K562 (cell line): Measurements from ENCODE around the gene HOXA7. TPM values are rescaled to one million over a fixed set of nuclear protein-coding genes. Genes with fewer than 3 reads are reported as not detected.

Experiments used
- ATAC-seq: fragments of 200-7000 bp; cut with Tn5 transposase; 3 replicates; pipeline ENCODE4 v1.9.1; 2020; ENCODE audit warnings: moderate library complexity
- BruUV-seq: library from RNA; stranded (reverse); fragments of 400-500 nt; replicated peaks from 2 replicates; lab custom pipeline; 2021; lab: Mats Ljungman, UMichigan
- CTCF ChIA-PET: fragments of 300-600 bp; formaldehyde crosslinking; extraction: SDS; loops from one replicate; lab custom pipeline; 2021; ENCODE audit warnings: low intra/inter-chr PET ratio; lab: Yijun Ruan, JAX
- POLR2A ChIA-PET: fragments of 300-600, 350-650 bp; sonication (Branson Sonifier 250); formaldehyde crosslinking; extraction: SDS; loops from one replicate; lab custom pipeline; 2021; ENCODE audit warnings: antibody characterized with exemption, inconsistent platforms; lab: Yijun Ruan, JAX
- DNase-seq, 4 experiments: peaks; one replicate each; pipeline versions ENCODE4 v3.0.0 to v3.0.0-alpha.2; 2011 to 2018; ENCODE audit warnings: low spot score in 3 of 4, mixed read lengths in 3 of 4; ENCODE audit errors: extremely low read depth in 1 of 4
- FAIRE-seq: peaks from 2 replicates; lab custom pipeline; 2011; peaks lifted over from hg19 to GRCh38; lab: Jason Lieb, UNC
- H2AFZ ChIP-seq: 2 replicates; pipeline ENCODE4 v1.6.0; 2011; ENCODE audit warnings: low read depth, low read length, control low read depth, inconsistent platforms
- H3K27ac ChIP-seq: fragments of 200-600 bp; 3 replicates; pipeline ENCODE4 v1.8.0; 2011; ENCODE audit warnings: low read depth, mild to moderate bottlenecking, control low read depth, inconsistent platforms, low read length, moderate library complexity, mixed read lengths; ENCODE audit errors: extremely low read depth
- H3K27me3 ChIP-seq, 2 experiments: fragments of 300-600 bp in 1 of 2; 2 replicates in 1 of 2; 3 replicates in 1 of 2; pipeline versions ENCODE4 v1.6.0 to v1.8.0; 2011; ENCODE audit warnings: inconsistent platforms in 2 of 2, low read length in 2 of 2, mild to moderate bottlenecking in 1 of 2, mixed read lengths in 1 of 2, moderate library complexity in 1 of 2; ENCODE audit not compliant: control insufficient read depth in 2 of 2, insufficient read depth in 2 of 2
- H3K36me3 ChIP-seq: fragments of 300-600 bp; 3 replicates; pipeline ENCODE4 v1.8.0; 2011; ENCODE audit warnings: mild to moderate bottlenecking, low read length, inconsistent platforms; ENCODE audit not compliant: control insufficient read depth, insufficient read depth
- H3K4me1 ChIP-seq, 2 experiments: fragments of 200-600 bp in 1 of 2; replicated peaks in 1 of 2; 2 replicates in 1 of 2; 3 replicates in 1 of 2; pipeline versions ENCODE4 v1.5.1 to v1.8.0; 2011; ENCODE audit warnings: inconsistent platforms in 2 of 2, low read length in 2 of 2, mild to moderate bottlenecking in 1 of 2, mixed read lengths in 1 of 2, moderate library complexity in 1 of 2; ENCODE audit not compliant: control insufficient read depth in 2 of 2, insufficient read depth in 2 of 2
- H3K4me2 ChIP-seq: 2 replicates; pipeline ENCODE4 v1.6.1; 2011; ENCODE audit warnings: low read length, control low read depth, inconsistent platforms, mixed read lengths; ENCODE audit not compliant: insufficient read depth
- H3K4me3 ChIP-seq: fragments of 200-600 bp; sonication (generic), shearing (Covaris generic); 2 replicates; pipeline ENCODE4 v1.5.1; 2016; ENCODE audit warnings: control low read depth, inconsistent platforms
- H3K79me2 ChIP-seq: fragments of 200-600 bp; 3 replicates; pipeline ENCODE4 v1.8.0; 2011; ENCODE audit warnings: low read length, inconsistent platforms; ENCODE audit not compliant: control insufficient read depth, insufficient read depth
- H3K9ac ChIP-seq, 2 experiments: 2 replicates each; pipeline versions ENCODE4 v1.6.0 to v1.6.1; 2011; ENCODE audit warnings: low read depth in 2 of 2, low read length in 2 of 2, control low read depth in 1 of 2, inconsistent platforms in 1 of 2, mild to moderate bottlenecking in 1 of 2, mixed read lengths in 1 of 2; ENCODE audit not compliant: insufficient read depth in 1 of 2
- H3K9me1 ChIP-seq: one replicate; pipeline ENCODE4 v1.6.0; 2011; ENCODE audit warnings: inconsistent platforms, mild to moderate bottlenecking, low read length, moderate library complexity; ENCODE audit not compliant: control insufficient read depth, insufficient read depth
- H3K9me3 ChIP-seq: replicated peaks from 2 replicates; pipeline ENCODE4 v1.5.1; 2011; ENCODE audit warnings: low read depth, low read length, inconsistent platforms; ENCODE audit not compliant: control insufficient read depth, insufficient read depth
- H4K20me1 ChIP-seq: replicated peaks from 2 replicates; pipeline ENCODE4 v1.6.1; 2011; ENCODE audit warnings: low read length, inconsistent platforms, mixed read lengths; ENCODE audit not compliant: control insufficient read depth, insufficient read depth
- DIDO1 ChIP-seq: fragments of 450-650 bp; IDR thresholded peaks from 2 replicates; pipeline ENCODE4 v1.6.1; 2016; ENCODE audit warnings: low read depth, missing biosample characterization, missing genetic modification characterization
- ESRRB ChIP-seq: fragments of 250-450 bp; sonication (Bioruptor Pico); IDR thresholded peaks from 2 replicates; pipeline ENCODE4 v1.5.0; 2020; ENCODE audit warnings: mild to moderate bottlenecking, moderate library complexity, borderline replicate concordance
- FIP1L1 ChIP-seq: fragments of 200-400 bp; formaldehyde crosslinking; IDR thresholded peaks from 2 replicates; pipeline ENCODE4 v1.6.1; 2018; ENCODE audit warnings: mild to moderate bottlenecking, low read depth, low read length; ENCODE audit not compliant: poor library complexity, severe bottlenecking
- IFI16 ChIP-seq: fragments of 250-450 bp; sonication (Bioruptor Pico); IDR thresholded peaks from 2 replicates; pipeline ENCODE4 v2.1.2; 2022; ENCODE audit warnings: mild to moderate bottlenecking, inconsistent platforms
- KLF10 ChIP-seq: fragments of 250-450 bp; sonication (Bioruptor Pico); IDR thresholded peaks from 2 replicates; pipeline ENCODE4 v1.6.1; 2021; ENCODE audit warnings: matching md5 sums
- MIER1 ChIP-seq: fragments of 450-650 bp; IDR thresholded peaks from 2 replicates; pipeline ENCODE4 v1.6.1; 2016; ENCODE audit warnings: antibody characterized with exemption, mild to moderate bottlenecking, low read depth
- MXI1 ChIP-seq: IDR thresholded peaks from 2 replicates; pipeline ENCODE4 v1.6.1; 2011; ENCODE audit warnings: low read depth, mild to moderate bottlenecking, improper control_type of control experiment, low read length
- POLR2A ChIP-seq: fragments of 450-650 bp; conservative IDR thresholded peaks from 2 replicates; pipeline ENCODE4 v1.6.1; 2016
- SMC3 ChIP-seq: conservative IDR thresholded peaks from 2 replicates; pipeline ENCODE4 v1.6.1; 2011; ENCODE audit warnings: low read depth, low read length, improper control_type of control experiment; ENCODE audit not compliant: insufficient read depth
- ZNF707 ChIP-seq: fragments of 250-450 bp; sonication (Bioruptor Pico); conservative IDR thresholded peaks from 2 replicates; pipeline ENCODE4 v1.8.0; 2022; ENCODE audit warnings: inconsistent platforms, mild to moderate bottlenecking, moderate library complexity
- WGBS: fragments of 100-300 bp; shearing (Covaris generic); methylation state at CpG from one replicate; pipeline ENCODE4 v1.1.6; 2016; ENCODE audit warnings: low coverage, mixed read lengths; ENCODE audit not compliant: insufficient coverage; ENCODE audit errors: missing lambda C conversion rate; 5-methylcytosine and 5-hydroxymethylcytosine counted together
- in situ Hi-C: fragments of 300-500 bp; cut with MboI; formaldehyde crosslinking; loops from 4 replicates; pipeline ENCODE4 v1.15.0; 2018; ENCODE audit warnings: inconsistent platforms, mixed read lengths
- intact Hi-C: fragments of 100-400 bp; cut with micrococcal nuclease; formaldehyde crosslinking; loops from 2 replicates; pipeline ENCODE4 v1.14.2; 2022
- polyA plus RNA-seq, 8 experiments: library from polyadenylated mRNA; depleted of rRNA in 4 of 8; stranded (reverse) in 5 of 8; unstranded in 3 of 8; fragments of >200 nt; fragmentation: Nextera tagmentation in 2 of 8; fragmentation: Illumina TruSeq in 1 of 8; extraction: Ambion mirVana in 2 of 8; extraction: Trizol in 1 of 8; gene quantifications; 2 replicates each; pipeline versions ENCODE4 v1.2.1 to v1.2.3, GENCODE V29; 2011 to 2014; ENCODE audit warnings: inconsistent platforms in 1 of 8, missing spikeins in 1 of 8
- total RNA-seq, 7 experiments: library from RNA; depleted of rRNA in 6 of 7; stranded (reverse); fragments of >200 nt in 6 of 7; fragmentation: Illumina TruSeq in 2 of 7; extraction: Trizol in 2 of 7; gene quantifications; 2 replicates each; pipeline versions ENCODE4 v1.2.1 to v1.2.3, GENCODE V29; 2011 to 2021; ENCODE audit warnings: low replicate concordance in 1 of 7
- TF ChIP-seq, protein P1 (sequence below): fragments of 450-650 bp; formaldehyde crosslinking; IDR thresholded peaks from 2 replicates; pipeline ENCODE4 v1.4.0; 2022; ENCODE audit warnings: mild to moderate bottlenecking, moderate library complexity
- TF ChIP-seq, protein P2 (sequence below): fragments of 450-650 bp; IDR thresholded peaks from 2 replicates; pipeline ENCODE4 v1.6.1; 2017; ENCODE audit warnings: mild to moderate bottlenecking, moderate library complexity
- TF ChIP-seq, protein P3 (sequence below): fragments of 250-450 bp; sonication (Bioruptor Pico); IDR thresholded peaks from 2 replicates; pipeline ENCODE4 v1.4.0; 2020; ENCODE audit warnings: mild to moderate bottlenecking, moderate library complexity

HOXA7 gene
- total and polyA plus RNA-seq, 9 of the 15 experiments (the other 6 are each of a cell fraction or from before 2014, with no cell fraction given), result not detected

DNA sequence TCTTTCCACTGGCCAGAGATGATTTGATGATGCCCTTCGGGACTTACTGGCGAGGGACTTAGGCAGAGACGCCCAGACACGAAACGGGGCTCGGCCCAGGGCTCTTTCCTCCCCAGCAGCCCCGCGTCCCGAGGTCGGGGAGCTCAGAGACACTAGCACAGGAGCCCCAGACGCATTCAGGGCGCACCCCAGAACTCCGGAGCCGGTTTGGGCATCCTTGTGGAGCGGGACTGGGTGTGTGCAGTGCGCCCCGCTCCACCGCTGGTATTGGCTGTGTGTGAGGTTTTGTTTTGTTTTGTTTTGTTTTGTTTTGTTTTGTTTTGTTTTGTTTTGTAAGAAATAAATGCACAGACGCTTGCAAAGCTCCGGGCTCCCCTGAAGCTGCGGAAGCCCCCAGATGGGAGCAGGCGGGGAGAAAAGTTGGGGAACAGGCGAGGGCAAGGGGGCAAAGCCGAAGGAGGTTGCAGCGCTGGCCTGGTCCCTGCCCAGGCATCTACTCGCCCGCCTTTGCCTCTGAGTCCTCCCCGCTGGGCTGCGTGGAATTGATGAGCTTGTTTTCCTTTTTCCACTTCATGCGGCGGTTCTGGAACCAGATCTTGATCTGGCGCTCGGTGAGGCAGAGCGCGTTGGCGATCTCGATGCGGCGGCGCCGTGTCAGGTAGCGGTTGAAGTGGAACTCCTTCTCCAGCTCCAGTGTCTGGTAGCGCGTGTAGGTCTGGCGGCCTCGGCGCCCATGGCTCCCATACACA, 11.1 kb downstream of the HOXA7 start:
- Histone ChIP-seq H3K27ac (no peak overlapping the region), H3K36me3 (no peaks in the 10 kb centered on the region), H3K4me1 (peaks cover 0 to 16% of the 10 kb centered on the region in 2 experiments; a peak in 2 of 5 replicates), H3K9me1 (no peaks in the 10 kb centered on the region), H3K79me2 (no peaks in the 10 kb centered on the region), H3K9ac (no peak overlapping the region; a peak in 1 of 4 replicates), H3K9me3 (no peaks in the 10 kb centered on the region), H3K27me3 (peaks cover 29 to 87% of the 10 kb centered on the region in 2 experiments), H3K4me2 (no peak overlapping the region), H4K20me1 (no peaks in the 10 kb centered on the region), H3K4me3 (no peak overlapping the region), H2AFZ (no peak overlapping the region)
- CTCF ChIA-PET, result no interaction called here
- no TSS peak for BruUV-seq
- in situ Hi-C loops (loop anchor here (10.0 kb wide), 1 partner anchor 291 kb away; no protein-coding TSS in a partner anchor), intact Hi-C loops (no loop called here)
- ATAC-seq (no peak), FAIRE-seq (no peak), DNase-seq (no peak)
- 11% methylated on average over 40 of the region's 47 CpGs for WGBS
- no peak for TF ChIP-seq MIER1
- TF ChIP-seq, protein P1, sequence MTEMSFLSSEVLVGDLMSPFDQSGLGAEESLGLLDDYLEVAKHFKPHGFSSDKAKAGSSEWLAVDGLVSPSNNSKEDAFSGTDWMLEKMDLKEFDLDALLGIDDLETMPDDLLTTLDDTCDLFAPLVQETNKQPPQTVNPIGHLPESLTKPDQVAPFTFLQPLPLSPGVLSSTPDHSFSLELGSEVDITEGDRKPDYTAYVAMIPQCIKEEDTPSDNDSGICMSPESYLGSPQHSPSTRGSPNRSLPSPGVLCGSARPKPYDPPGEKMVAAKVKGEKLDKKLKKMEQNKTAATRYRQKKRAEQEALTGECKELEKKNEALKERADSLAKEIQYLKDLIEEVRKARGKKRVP (CRISPR knock-in tag), result no peak
- no peak for TF ChIP-seq ESRRB (CRISPR knock-in tag)
- TF ChIP-seq POLR2A, result no peak
- TF ChIP-seq, protein P2, sequence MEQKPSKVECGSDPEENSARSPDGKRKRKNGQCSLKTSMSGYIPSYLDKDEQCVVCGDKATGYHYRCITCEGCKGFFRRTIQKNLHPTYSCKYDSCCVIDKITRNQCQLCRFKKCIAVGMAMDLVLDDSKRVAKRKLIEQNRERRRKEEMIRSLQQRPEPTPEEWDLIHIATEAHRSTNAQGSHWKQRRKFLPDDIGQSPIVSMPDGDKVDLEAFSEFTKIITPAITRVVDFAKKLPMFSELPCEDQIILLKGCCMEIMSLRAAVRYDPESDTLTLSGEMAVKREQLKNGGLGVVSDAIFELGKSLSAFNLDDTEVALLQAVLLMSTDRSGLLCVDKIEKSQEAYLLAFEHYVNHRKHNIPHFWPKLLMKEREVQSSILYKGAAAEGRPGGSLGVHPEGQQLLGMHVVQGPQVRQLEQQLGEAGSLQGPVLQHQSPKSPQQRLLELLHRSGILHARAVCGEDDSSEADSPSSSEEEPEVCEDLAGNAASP, result no peak
- no peak for TF ChIP-seq MXI1
- no peak for TF ChIP-seq KLF10 (CRISPR knock-in tag)
- no peak for TF ChIP-seq IFI16 (CRISPR knock-in tag)
- no peak for TF ChIP-seq DIDO1 (tag)
- TF ChIP-seq, protein P3, sequence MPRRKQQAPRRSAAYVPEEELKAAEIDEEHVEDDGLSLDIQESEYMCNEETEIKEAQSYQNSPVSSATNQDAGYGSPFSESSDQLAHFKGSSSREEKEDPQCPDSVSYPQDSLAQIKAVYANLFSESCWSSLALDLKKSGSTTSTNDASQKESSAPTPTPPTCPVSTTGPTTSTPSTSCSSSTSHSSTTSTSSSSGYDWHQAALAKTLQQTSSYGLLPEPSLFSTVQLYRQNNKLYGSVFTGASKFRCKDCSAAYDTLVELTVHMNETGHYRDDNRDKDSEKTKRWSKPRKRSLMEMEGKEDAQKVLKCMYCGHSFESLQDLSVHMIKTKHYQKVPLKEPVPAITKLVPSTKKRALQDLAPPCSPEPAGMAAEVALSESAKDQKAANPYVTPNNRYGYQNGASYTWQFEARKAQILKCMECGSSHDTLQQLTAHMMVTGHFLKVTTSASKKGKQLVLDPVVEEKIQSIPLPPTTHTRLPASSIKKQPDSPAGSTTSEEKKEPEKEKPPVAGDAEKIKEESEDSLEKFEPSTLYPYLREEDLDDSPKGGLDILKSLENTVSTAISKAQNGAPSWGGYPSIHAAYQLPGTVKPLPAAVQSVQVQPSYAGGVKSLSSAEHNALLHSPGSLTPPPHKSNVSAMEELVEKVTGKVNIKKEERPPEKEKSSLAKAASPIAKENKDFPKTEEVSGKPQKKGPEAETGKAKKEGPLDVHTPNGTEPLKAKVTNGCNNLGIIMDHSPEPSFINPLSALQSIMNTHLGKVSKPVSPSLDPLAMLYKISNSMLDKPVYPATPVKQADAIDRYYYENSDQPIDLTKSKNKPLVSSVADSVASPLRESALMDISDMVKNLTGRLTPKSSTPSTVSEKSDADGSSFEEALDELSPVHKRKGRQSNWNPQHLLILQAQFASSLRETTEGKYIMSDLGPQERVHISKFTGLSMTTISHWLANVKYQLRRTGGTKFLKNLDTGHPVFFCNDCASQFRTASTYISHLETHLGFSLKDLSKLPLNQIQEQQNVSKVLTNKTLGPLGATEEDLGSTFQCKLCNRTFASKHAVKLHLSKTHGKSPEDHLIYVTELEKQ (CRISPR knock-in tag), result no peak
- no peak for TF ChIP-seq FIP1L1
- TF ChIP-seq SMC3, result no peak
- no peak for TF ChIP-seq ZNF707 (CRISPR knock-in tag)
- POLR2A ChIA-PET, result no interaction called here
